B cell (primary cell): ENCODE measurements around the gene PCDH9.

ENCODE experiments used
- EZH2 ChIP-seq: IDR thresholded peaks from 2 replicates; pipeline ENCODE4 v1.6.1; 2012; ENCODE audit warnings: borderline replicate concordance, low read depth, mild to moderate bottlenecking, moderate library complexity, low read length; ENCODE audit not compliant: insufficient read depth, poor library complexity, severe bottlenecking
- TF ChIP-seq, protein P1 (sequence below): fragments of 200-600 bp; IDR thresholded peaks from one replicate; pipeline ENCODE4 v1.8.0; 2022; ENCODE audit warnings: antibody characterized with exemption, mild to moderate bottlenecking

GRCh38 chr13:67275351-67275960, 45.3 kb upstream of the PCDH9 start:
- TF ChIP-seq, protein P1, sequence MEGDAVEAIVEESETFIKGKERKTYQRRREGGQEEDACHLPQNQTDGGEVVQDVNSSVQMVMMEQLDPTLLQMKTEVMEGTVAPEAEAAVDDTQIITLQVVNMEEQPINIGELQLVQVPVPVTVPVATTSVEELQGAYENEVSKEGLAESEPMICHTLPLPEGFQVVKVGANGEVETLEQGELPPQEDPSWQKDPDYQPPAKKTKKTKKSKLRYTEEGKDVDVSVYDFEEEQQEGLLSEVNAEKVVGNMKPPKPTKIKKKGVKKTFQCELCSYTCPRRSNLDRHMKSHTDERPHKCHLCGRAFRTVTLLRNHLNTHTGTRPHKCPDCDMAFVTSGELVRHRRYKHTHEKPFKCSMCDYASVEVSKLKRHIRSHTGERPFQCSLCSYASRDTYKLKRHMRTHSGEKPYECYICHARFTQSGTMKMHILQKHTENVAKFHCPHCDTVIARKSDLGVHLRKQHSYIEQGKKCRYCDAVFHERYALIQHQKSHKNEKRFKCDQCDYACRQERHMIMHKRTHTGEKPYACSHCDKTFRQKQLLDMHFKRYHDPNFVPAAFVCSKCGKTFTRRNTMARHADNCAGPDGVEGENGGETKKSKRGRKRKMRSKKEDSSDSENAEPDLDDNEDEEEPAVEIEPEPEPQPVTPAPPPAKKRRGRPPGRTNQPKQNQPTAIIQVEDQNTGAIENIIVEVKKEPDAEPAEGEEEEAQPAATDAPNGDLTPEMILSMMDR, result no peak
- no peak for TF ChIP-seq EZH2
